ENCODE results near the gene UBE2J1. TPM values are rescaled to one million over a fixed set of nuclear protein-coding genes. Genes with fewer than 3 reads are reported as not detected.

Gene UBE2J1
- total RNA-seq, 1 experiment from 2014 or later, result 23.3 TPM

DNA sequence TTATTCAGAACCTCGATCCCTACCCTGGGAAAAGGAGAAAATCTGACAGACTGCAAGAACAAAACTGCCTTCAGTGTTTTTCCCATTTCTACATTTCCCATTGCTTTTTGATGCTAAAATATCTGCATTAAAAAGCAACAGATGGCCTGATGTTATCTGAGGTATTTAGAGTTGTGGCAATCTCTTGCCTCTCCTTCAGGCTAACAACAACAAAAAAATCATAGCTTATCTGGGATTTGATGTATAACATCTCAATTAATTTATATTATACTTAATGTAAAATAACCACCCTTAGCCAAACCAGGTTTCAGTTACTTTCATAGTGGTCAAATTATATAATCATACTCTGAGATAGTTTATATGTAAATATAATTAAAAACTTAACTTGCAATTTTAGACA, 21.6 kb downstream of the UBE2J1 start:
- no peak overlapping the region for H3K4me3 ChIP-seq (replicated peaks in 1 of 2; ENCODE audit: low read depth in 1 of 2, low read length in 2 of 2)
- ATAC-seq (no peak), DNase-seq (ENCODE audit: low read depth, low spot score) (no peak)
- H4K20me1 ChIP-seq (ENCODE audit: insufficient read depth), result no peaks in the 10 kb centered on the region
- H3K9ac ChIP-seq (ENCODE audit: low read length), result no peak overlapping the region
- H3K36me3 ChIP-seq (ENCODE audit: control insufficient read depth in 1 of 2, insufficient read depth in 2 of 2, low read length in 2 of 2), result peaks cover 0 to 5% of the 10 kb centered on the region in 2 experiments; a peak in 2 of 4 replicates
- no peaks in the 10 kb centered on the region for H3K9me2 ChIP-seq (ENCODE audit: insufficient read depth)
- no peak overlapping the region for H3K27ac ChIP-seq (ENCODE audit: low read depth, low read length)
- no peak overlapping the region for H2AFZ ChIP-seq (ENCODE audit: low read depth, low read length, poor library complexity, severe bottlenecking)
- ChIA-PET CTCF (no interaction called here), POLR2A (no interaction called here), RAD21 (ENCODE audit: low non-redundant PET in 1 of 2, low total read pairs in 2 of 2, uncharacterized antibody in 2 of 2, unreplicated experiment in 2 of 2) (no interaction called here)
- no TSS peak for BruUV-seq (replicated peaks)
- TF ChIP-seq, protein P1, sequence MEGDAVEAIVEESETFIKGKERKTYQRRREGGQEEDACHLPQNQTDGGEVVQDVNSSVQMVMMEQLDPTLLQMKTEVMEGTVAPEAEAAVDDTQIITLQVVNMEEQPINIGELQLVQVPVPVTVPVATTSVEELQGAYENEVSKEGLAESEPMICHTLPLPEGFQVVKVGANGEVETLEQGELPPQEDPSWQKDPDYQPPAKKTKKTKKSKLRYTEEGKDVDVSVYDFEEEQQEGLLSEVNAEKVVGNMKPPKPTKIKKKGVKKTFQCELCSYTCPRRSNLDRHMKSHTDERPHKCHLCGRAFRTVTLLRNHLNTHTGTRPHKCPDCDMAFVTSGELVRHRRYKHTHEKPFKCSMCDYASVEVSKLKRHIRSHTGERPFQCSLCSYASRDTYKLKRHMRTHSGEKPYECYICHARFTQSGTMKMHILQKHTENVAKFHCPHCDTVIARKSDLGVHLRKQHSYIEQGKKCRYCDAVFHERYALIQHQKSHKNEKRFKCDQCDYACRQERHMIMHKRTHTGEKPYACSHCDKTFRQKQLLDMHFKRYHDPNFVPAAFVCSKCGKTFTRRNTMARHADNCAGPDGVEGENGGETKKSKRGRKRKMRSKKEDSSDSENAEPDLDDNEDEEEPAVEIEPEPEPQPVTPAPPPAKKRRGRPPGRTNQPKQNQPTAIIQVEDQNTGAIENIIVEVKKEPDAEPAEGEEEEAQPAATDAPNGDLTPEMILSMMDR (IDR thresholded peaks at IDR 0.05 in 2 of 3, conservative IDR thresholded peaks at IDR 0.05 in 1 of 3; ENCODE audit: borderline replicate concordance in 1 of 3, insufficient read depth in 1 of 3, low read depth in 2 of 3, low read length in 2 of 3), result no peak
- TF ChIP-seq POLR2A (IDR thresholded peaks at IDR 0.05; ENCODE audit: borderline replicate concordance, extremely low read depth, insufficient read depth, insufficient read length), result no peak
- H3K9me3 ChIP-seq (ENCODE audit: control insufficient read depth in 1 of 2, insufficient read depth in 1 of 2, low read depth in 1 of 2, low read length in 2 of 2), result no peaks in the 10 kb centered on the region
- H3K27me3 ChIP-seq (ENCODE audit: insufficient read depth, low read length), result no peaks in the 10 kb centered on the region
- no peak overlapping the region for H3K4me2 ChIP-seq (ENCODE audit: low read length)
- intact Hi-C loops (cut with micrococcal nuclease), result no loop called here
- no peaks in the 10 kb centered on the region for H3K79me2 ChIP-seq (ENCODE audit: insufficient read depth, low read length)
- H3K4me1 ChIP-seq (ENCODE audit: control insufficient read depth in 1 of 2, insufficient read depth in 2 of 2, low read length in 2 of 2), result no peaks in the 10 kb centered on the region

DNA sequence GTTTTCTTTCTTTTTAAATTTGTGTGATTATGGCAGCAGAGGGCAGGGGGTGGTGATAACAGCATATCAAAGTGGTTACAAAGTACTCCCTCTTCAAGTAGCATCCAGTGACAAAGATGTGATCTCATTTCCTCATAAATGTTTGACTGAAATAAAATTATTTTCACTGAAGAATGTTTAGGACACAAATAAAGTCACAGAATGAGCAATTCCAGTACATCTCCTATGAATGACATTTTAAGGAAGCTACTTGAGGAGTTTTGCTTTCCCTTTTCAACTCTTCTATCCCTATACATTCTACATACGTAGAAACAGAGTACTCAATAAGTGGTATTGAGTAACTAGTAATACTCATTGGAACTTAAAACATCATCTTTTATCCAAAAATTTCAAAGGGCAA, 23.5 kb downstream of the UBE2J1 start:
- H2AFZ ChIP-seq (ENCODE audit: low read depth, low read length, poor library complexity, severe bottlenecking), result no peak overlapping the region
- no peak overlapping the region for H3K4me2 ChIP-seq (ENCODE audit: low read length)
- RAD21 ChIA-PET (ENCODE audit: low non-redundant PET in 1 of 2, low total read pairs in 2 of 2, uncharacterized antibody in 2 of 2, unreplicated experiment in 2 of 2), result no interaction called here
- no peaks in the 10 kb centered on the region for H4K20me1 ChIP-seq (ENCODE audit: insufficient read depth)
- H3K9ac ChIP-seq (ENCODE audit: low read length), result no peak overlapping the region
- intact Hi-C loops (cut with micrococcal nuclease), result no loop called here
- BruUV-seq (replicated peaks), result no TSS peak
- H3K9me2 ChIP-seq (ENCODE audit: insufficient read depth), result no peaks in the 10 kb centered on the region
- H3K4me3 ChIP-seq (replicated peaks in 1 of 2; ENCODE audit: low read depth in 1 of 2, low read length in 2 of 2), result no peak overlapping the region
- DNase-seq (ENCODE audit: low read depth, low spot score), result no peak
- CTCF ChIA-PET, result no interaction called here
- H3K27me3 ChIP-seq (ENCODE audit: insufficient read depth, low read length), result no peaks in the 10 kb centered on the region
- no peak overlapping the region for H3K27ac ChIP-seq (ENCODE audit: low read depth, low read length)
- H3K9me3 ChIP-seq (ENCODE audit: control insufficient read depth in 1 of 2, insufficient read depth in 1 of 2, low read depth in 1 of 2, low read length in 2 of 2), result no peaks in the 10 kb centered on the region
- POLR2A ChIA-PET, result no interaction called here
- H3K4me1 ChIP-seq (ENCODE audit: control insufficient read depth in 1 of 2, insufficient read depth in 2 of 2, low read length in 2 of 2), result no peaks in the 10 kb centered on the region
- H3K79me2 ChIP-seq (ENCODE audit: insufficient read depth, low read length), result no peaks in the 10 kb centered on the region
- no peak for ATAC-seq
- TF ChIP-seq ZNF274 (IDR thresholded peaks at IDR 0.05; ENCODE audit: low read depth, low read length), result no peak
- TF ChIP-seq CEBPB (IDR thresholded peaks at IDR 0.05; ENCODE audit: low read depth), result no peak
- no peak for TF ChIP-seq SIN3A (IDR thresholded peaks at IDR 0.05; ENCODE audit: low read depth)
- TF ChIP-seq YY1 (IDR thresholded peaks at IDR 0.05; ENCODE audit: extremely low read depth, insufficient replicate concordance, low read depth, low read length), result no peak
- no peak for TF ChIP-seq CBX3 (IDR thresholded peaks at IDR 0.05; ENCODE audit: low read depth)
- TF ChIP-seq TCF7L2 (IDR thresholded peaks at IDR 0.05; ENCODE audit: borderline replicate concordance, extremely low read depth, insufficient read depth, insufficient read length), result no peak
- no peak for TF ChIP-seq EZH2phosphoT487 (IDR thresholded peaks at IDR 0.05; ENCODE audit: borderline replicate concordance)
- TF ChIP-seq SRF (IDR thresholded peaks at IDR 0.05; ENCODE audit: low read depth), result no peak
- TF ChIP-seq POLR2A (IDR thresholded peaks at IDR 0.05; ENCODE audit: borderline replicate concordance, extremely low read depth, insufficient read depth, insufficient read length), result no peak
- no peak for TF ChIP-seq RAD21 (IDR thresholded peaks at IDR 0.05; ENCODE audit: low read depth)
- peaks cover 0 to 2% of the 10 kb centered on the region in 2 experiments; a peak in 1 of 4 replicates for H3K36me3 ChIP-seq (ENCODE audit: control insufficient read depth in 1 of 2, insufficient read depth in 2 of 2, low read length in 2 of 2)
